ENCODE results near the gene ANKRD34A. TPM values are rescaled to one million over a fixed set of nuclear protein-coding genes. Genes with fewer than 3 reads are reported as not detected.

The ANKRD34A gene
- total RNA-seq, 1 experiment from 2014 or later: 0.50 TPM

- Histone ChIP-seq H3K27ac (no peak overlapping the region), H3K4me1 (replicated peaks; ENCODE audit: insufficient read depth) (peaks cover 11% of the 10 kb centered on the region), H3K9me2 (ENCODE audit: insufficient read depth) (no peaks in the 10 kb centered on the region), H2AFZ (peak overlapping the region; percentile 96), H3K9me3 (ENCODE audit: insufficient read depth, low read depth) (no peaks in the 10 kb centered on the region), H3K79me2 (ENCODE audit: low read depth) (peaks cover 10% of the 10 kb centered on the region), H3K4me3 (peak overlapping the region; percentile 80), H3F3A (ENCODE audit: insufficient read depth, low read depth) (peaks cover 36% of the 10 kb centered on the region), H3K4me2 (peak overlapping the region; percentile 98), H3K36me3 (ENCODE audit: low read depth) (peaks cover 8% of the 10 kb centered on the region; the same call in 1 of the 2 replicates), H3K27me3 (ENCODE audit: insufficient read depth, low read depth) (no peaks in the 10 kb centered on the region), H4K20me1 (ENCODE audit: insufficient read depth) (no peaks in the 10 kb centered on the region)
- BruUV-seq (replicated peaks): no TSS peak
- ChIA-PET CTCF (interaction anchor here (0.6 kb wide), 1 partner anchor 10 kb away, joined by 8 read pairs; no protein-coding TSS in a partner anchor), POLR2A (ENCODE audit: unreplicated experiment) (no interaction called here)
- TF ChIP-seq EZH2 (IDR thresholded peaks at IDR 0.05; ENCODE audit: low read depth): no peak
- no peak for TF ChIP-seq CTCF (conservative IDR thresholded peaks at IDR 0.05)
- no peak for DNase-seq
- intact Hi-C loops (cut with micrococcal nuclease; ENCODE audit: unreplicated experiment): loop anchor here (5.0 kb wide), 2 partner anchors 60 to 95 kb away; no protein-coding TSS in a partner anchor
Measured at GRCh38 chr1:145917595-145917994, 46.8 kb downstream of the ANKRD34A start.

GRCh38 chr1:145916745-145917144, 47.6 kb downstream of the ANKRD34A start:
- H3K4me3 ChIP-seq: no peak overlapping the region; the same call in 1 of the 2 replicates
- H3K9me3 ChIP-seq (ENCODE audit: insufficient read depth, low read depth): no peaks in the 10 kb centered on the region
- no peaks in the 10 kb centered on the region for H3K27me3 ChIP-seq (ENCODE audit: insufficient read depth, low read depth)
- H3K9me2 ChIP-seq (ENCODE audit: insufficient read depth): no peaks in the 10 kb centered on the region
- BruUV-seq (replicated peaks): no TSS peak
- H3K4me1 ChIP-seq (replicated peaks; ENCODE audit: insufficient read depth): peaks cover 11% of the 10 kb centered on the region
- no peaks in the 10 kb centered on the region for H4K20me1 ChIP-seq (ENCODE audit: insufficient read depth)
- H3K79me2 ChIP-seq (ENCODE audit: low read depth): peaks cover 10% of the 10 kb centered on the region
- POLR2A ChIA-PET (ENCODE audit: unreplicated experiment): no interaction called here
- intact Hi-C loops (cut with micrococcal nuclease; ENCODE audit: unreplicated experiment): loop anchor here (5.0 kb wide), 2 partner anchors 61 to 96 kb away; no protein-coding TSS in a partner anchor
- H2AFZ ChIP-seq: no peak overlapping the region
- TF ChIP-seq CTCF (conservative IDR thresholded peaks at IDR 0.05) (no peak), EZH2 (IDR thresholded peaks at IDR 0.05; ENCODE audit: low read depth) (no peak)
- H3K4me2 ChIP-seq: no peak overlapping the region
- peaks cover 29% of the 10 kb centered on the region for H3F3A ChIP-seq (ENCODE audit: insufficient read depth, low read depth)
- CTCF ChIA-PET: no interaction called here
- peaks cover 8% of the 10 kb centered on the region; the same call in 1 of the 2 replicates for H3K36me3 ChIP-seq (ENCODE audit: low read depth)
- no peak overlapping the region for H3K27ac ChIP-seq
- no peak for DNase-seq

GRCh38 chr1:145912128-145912641, 52.2 kb downstream of the ANKRD34A start:
- no peak overlapping the region for H3K4me2 ChIP-seq
- no peaks in the 10 kb centered on the region for H3K9me2 ChIP-seq (ENCODE audit: insufficient read depth)
- no peak overlapping the region for H3K27ac ChIP-seq
- DNase-seq: no peak
- no TSS peak for BruUV-seq (replicated peaks)
- H2AFZ ChIP-seq: no peak overlapping the region
- peaks cover 5% of the 10 kb centered on the region; the same call in 1 of the 2 replicates for H3K4me1 ChIP-seq (replicated peaks; ENCODE audit: insufficient read depth)
- intact Hi-C loops (cut with micrococcal nuclease; ENCODE audit: unreplicated experiment): no loop called here
- H3K27me3 ChIP-seq (ENCODE audit: insufficient read depth, low read depth): no peaks in the 10 kb centered on the region
- POLR2A ChIA-PET (ENCODE audit: unreplicated experiment): no interaction called here
- no peaks in the 10 kb centered on the region for H3K9me3 ChIP-seq (ENCODE audit: insufficient read depth, low read depth)
- no peaks in the 10 kb centered on the region for H3K79me2 ChIP-seq (ENCODE audit: low read depth)
- TF ChIP-seq EZH2 (IDR thresholded peaks at IDR 0.05; ENCODE audit: low read depth): no peak
- no peak for TF ChIP-seq CTCF (conservative IDR thresholded peaks at IDR 0.05)
- peaks cover 15% of the 10 kb centered on the region; the same call in 1 of the 2 replicates for H3K36me3 ChIP-seq (ENCODE audit: low read depth)
- no peaks in the 10 kb centered on the region for H4K20me1 ChIP-seq (ENCODE audit: insufficient read depth)
- H3K4me3 ChIP-seq: no peak overlapping the region
- CTCF ChIA-PET: interaction anchor here (0.7 kb wide), 1 partner anchor 67 kb away, joined by 9 read pairs; the partner anchor contains the start of gene NUDT17
- H3F3A ChIP-seq (ENCODE audit: insufficient read depth, low read depth): peaks cover 6% of the 10 kb centered on the region; the same call in 1 of the 2 replicates

Other genes with a start within 250 kb of the ANKRD34A start
- gene CD160, start 245.1 kb downstream of the ANKRD34A start, total RNA-seq (2021): not detected in 2 replicates
- gene RNF115, start 140.5 kb downstream of the ANKRD34A start, total RNA-seq (2021): 8.8 and 11.0 TPM in 2 replicates
- 21.2 and 21.4 TPM in 2 replicates for gene POLR3C, start 140.4 kb downstream of the ANKRD34A start, total RNA-seq (2021)
- 1.0 and 1.5 TPM in 2 replicates for gene NUDT17, start 118.9 kb downstream of the ANKRD34A start, total RNA-seq (2021)
- 44.3 and 57.8 TPM in 2 replicates for gene PIAS3, start 105.5 kb downstream of the ANKRD34A start, total RNA-seq (2021)
- gene ANKRD35, start 78.7 kb downstream of the ANKRD34A start, total RNA-seq (2021): 0.78 and 1.2 TPM in 2 replicates
- 0.33 and 0.88 TPM in 2 replicates for gene ITGA10, start 54.5 kb downstream of the ANKRD34A start, total RNA-seq (2021)
- gene PEX11B, start 45.9 kb downstream of the ANKRD34A start, total RNA-seq (2021): 19.7 and 19.8 TPM in 2 replicates
- gene RBM8A, start 37.1 kb downstream of the ANKRD34A start, total RNA-seq (2021): 129 and 181 TPM in 2 replicates
- 0.48 and 0.50 TPM in 2 replicates for gene LIX1L, start 6.6 kb downstream of the ANKRD34A start, total RNA-seq (2021)
- 7.2 and 10.6 TPM in 2 replicates for gene POLR3GL, start 115 bp upstream of the ANKRD34A start, total RNA-seq (2021)
- 95.7 and 131 TPM in 2 replicates for gene TXNIP, start 32.0 kb upstream of the ANKRD34A start, total RNA-seq (2021)
- gene HJV, start 57.2 kb upstream of the ANKRD34A start, total RNA-seq (2021): not detected in 2 replicates
- 5.0 and 5.7 TPM in 2 replicates for gene NBPF10, start 180.2 kb upstream of the ANKRD34A start, total RNA-seq (2021)

Measured in PC-9 (cell line).